HG03135 (cell line): Measurements from ENCODE around the gene RASL11A.
"Not testable (repeated sequence)": the region's sequence is repeated elsewhere in the genome, so short reads cannot be mapped to it uniquely, and the experiment has no call there.

ENCODE experiments used
- ATAC-seq: cut with Tn5 transposase; IDR thresholded peaks from one replicate; pipeline ENCODE4 v1.9.1; 2021; ENCODE audit warnings: mild to moderate bottlenecking, moderate library complexity; ENCODE audit not compliant: unreplicated experiment

The RASL11A gene

DNA sequence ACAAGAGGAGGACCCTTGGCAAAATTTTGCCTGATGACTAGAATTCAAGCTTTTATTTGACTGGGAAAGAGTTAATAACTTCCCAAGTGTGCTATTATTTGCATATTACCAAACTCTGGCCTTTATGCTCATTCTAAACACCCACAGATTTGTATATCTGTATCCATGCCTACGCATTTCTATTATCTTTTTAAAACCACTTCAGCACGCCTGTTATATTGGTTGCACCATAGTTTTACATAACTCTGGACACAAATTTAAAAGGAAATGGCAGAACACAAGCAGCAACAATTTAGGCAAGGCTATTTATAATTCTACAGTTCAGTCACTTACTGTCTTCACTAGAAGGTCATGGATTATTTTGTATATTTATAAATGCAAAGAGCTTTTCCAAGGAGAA, 3.7 kb upstream of the RASL11A start:
- ATAC-seq: no peak

- no peak for ATAC-seq
Measured at GRCh38 chr13:27267596-27267995, 3.0 kb upstream of the RASL11A start.

DNA sequence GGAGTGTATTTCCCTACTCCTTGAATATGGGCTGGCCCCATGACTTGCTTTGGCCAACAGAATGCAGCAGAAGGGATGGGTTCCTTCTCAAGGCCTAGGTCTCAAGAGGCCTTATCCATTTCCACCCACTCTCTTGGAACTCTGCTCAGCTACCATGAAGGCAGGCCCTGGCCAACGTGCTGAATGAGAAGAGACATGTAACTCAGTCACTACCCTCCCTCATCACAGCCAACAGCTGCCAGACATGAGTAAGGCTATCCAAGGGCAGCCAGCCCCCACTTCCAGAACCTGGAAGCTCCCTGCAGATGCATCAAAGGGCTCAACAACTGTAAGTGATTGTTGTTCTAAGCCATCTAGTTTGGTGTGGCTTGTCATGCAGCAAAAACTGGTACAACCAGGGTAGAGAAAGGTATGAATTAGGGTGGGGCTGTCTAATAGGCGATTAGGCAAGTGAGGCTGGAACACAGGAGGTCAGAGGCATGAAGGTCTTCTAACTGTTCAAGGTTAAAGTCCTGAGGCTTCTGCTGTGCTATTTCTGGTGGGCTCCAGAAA, 1.4 kb upstream of the RASL11A start:
- ATAC-seq: no peak

DNA sequence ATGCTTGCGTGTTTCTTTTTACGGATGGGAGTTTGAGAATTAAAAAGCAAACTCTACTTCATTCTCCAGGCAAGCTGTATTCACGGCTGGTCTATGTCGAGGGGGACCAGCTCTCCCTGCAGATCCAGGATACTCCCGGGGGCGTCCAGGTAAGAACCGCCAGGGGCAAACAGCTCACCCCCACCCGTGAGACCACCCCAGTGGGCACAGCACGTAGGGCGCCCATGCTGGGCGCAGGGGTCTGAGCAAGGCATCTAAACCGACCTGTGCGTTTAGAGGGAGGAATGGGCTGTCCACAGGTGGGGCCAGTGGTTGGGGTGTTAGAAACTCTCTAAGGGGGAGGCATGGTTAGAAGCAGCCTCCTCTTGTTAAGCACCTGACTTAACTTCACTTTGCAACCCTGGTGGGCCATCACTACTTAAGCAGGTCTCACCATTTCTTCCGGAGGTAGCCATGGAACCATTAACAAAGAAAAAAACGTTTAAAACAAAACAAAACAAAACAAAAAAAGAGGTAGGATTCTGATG, 1.0 kb downstream of the RASL11A start:
- no peak for ATAC-seq

DNA sequence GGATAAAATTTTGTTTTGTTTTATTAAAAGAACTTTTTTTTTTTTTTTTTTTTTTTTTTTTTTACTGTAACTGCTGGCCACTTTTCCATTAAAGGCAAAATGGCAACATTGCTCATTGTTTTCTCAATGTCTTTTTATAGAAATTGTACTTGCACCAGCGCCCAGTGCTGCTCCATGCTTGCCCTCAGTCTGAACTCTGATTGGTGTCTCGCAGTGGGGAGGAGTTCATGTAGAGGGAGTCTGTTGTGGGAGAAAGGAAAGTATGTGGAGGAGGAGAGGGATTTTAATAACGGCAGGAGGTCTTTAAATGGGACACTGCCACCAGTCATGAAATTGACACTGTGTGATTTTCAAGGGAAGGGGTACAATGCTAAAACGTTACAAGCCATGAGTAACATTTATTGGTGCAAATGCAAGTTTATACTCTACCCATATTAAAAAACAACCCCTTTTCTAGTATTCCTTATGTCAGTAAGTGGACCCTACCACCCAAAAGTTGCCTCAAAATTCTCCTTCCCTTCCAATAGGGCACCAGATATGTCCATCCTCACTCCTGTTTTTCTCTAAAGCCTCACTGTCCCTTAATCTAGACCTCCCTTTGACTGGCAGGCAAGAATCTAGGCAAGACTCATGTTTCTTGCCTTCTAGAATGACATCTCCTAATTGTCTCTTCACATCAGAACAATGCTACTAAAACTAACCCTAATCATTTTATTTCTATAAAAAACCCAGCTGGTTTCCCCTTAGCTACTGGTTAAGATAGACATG, 3.2 kb downstream of the RASL11A start:
- no peak for ATAC-seq

GRCh38 chr13:27274631-27275030, 4.0 kb downstream of the RASL11A start:
- no peak for ATAC-seq

DNA sequence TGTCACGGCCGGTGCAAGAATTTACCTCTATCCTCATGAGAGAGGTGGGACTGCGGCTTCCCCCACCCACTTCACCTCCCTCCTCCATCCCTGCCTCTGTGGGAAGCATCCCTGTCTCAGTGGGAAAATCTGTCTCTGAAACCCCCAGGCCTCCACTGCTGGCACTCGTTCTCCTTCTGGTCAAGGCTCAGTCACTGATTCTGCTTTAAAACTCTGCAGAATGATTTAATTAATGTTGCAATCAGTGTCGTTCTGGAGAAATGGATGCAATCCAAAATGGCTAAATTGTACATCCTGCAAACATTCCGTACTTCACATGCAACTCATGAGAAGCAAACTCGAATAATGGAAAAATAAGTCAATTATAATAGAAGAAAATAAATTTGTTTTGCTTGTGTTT, 5.6 kb downstream of the RASL11A start:
- no peak for ATAC-seq

- ATAC-seq: no peak
Measured at GRCh38 chr13:27279506-27279905, 8.9 kb downstream of the RASL11A start.

DNA sequence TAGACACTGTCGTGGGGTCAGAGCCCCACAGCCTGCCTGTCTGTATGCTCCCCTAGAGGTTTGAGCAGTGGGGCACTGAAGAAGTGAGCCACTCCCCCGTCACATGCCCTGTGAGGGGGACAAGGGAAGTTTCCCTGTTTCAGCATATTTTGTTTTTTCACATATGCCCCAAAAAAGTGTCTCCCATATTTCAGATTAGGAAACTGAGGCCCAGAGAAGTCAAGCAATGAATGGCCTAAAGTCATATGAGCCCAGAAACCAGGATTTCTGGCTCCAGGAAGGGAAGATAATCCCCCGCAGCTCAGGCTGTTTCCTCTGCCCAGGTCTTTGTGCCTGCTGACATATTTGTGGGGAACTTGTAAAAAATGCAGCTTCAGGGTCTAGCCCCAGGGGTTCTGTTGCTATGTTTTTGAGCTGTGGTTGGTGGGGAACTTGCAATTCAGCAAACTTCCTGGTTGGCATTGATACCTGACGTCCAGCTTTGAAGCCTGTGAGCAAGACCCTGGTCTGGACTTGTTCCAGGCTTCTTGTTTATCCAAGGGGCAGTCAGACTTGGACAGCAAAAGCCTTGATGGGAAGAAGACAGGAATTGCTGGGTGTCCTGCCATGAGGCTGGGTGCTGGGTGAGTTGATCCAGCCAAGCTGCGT, 9.5 kb downstream of the RASL11A start:
- ATAC-seq: no peak

GRCh38 chr13:27280841-27281240, 10.2 kb downstream of the RASL11A start:
- no peak for ATAC-seq

GRCh38 chr13:27281420-27281819, 10.8 kb downstream of the RASL11A start:
- ATAC-seq: no peak

DNA sequence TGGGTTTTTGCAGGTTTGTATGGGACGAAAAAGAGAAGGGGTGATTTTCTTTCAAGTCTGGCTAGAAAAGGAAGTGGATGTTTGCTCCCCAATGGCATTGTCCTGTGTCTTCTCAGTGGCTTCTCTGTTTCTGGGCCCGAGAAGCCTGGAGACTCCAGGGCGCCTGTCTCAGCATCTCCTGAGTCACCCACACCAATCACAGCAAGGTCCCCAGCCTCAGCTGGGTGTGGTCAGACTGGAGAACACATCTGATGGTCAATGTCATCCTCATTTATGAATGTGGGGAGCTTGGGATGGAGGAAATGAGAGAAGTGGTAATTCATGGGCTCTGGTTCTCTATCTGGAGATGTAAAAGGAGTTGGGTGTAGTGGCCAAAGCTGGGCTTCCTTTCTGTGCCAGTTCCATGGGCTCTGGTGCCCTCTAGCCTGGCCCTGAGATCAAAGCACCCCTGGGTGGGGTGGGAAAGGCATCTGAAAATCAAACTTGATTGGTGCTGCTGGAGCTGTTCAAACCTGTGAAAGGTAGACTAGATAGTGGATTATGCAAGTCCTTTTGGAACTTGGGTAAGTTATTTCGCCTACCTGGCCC, 13.4 kb downstream of the RASL11A start:
- no peak for ATAC-seq

GRCh38 chr13:27288392-27288791, 17.8 kb downstream of the RASL11A start:
- ATAC-seq: no peak

DNA sequence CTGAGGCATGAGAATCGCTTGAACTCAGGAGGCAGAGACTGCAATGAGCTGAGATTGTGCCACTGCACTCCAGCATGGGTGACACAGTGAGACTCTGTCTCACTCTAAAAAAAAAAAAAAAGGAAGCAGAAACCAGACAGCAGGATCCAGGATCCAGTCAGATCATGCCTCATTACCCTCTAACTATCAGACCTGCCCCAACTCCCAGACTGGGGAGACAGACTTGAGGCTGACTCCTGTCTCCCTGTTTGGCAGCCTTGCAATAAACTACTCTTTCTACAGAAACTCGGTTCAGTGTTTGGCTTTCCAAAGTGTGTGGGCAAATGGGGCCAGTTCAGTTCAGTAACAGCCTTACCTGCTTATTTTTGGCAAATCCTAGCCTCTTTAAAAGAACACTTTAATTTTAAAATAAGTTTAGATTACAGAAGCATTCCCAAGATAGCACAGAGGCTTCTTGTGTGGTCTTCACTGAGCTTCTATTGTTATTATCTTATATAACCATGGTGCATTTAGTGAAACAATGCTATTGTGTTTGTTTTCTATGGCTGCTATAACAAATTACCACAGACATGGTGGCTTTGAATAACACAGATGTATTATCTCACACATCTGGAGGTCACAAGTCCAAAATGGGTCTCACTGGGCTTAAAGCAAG, 18.5 kb downstream of the RASL11A start:
- no peak for ATAC-seq

GRCh38 chr13:27290715-27291114, 20.1 kb downstream of the RASL11A start:
- no peak for ATAC-seq

- not testable (repeated sequence) for ATAC-seq
Measured at GRCh38 chr13:27291967-27292366, 21.3 kb downstream of the RASL11A start.

GRCh38 chr13:27293076-27293691, 22.6 kb downstream of the RASL11A start:
- ATAC-seq: no peak

DNA sequence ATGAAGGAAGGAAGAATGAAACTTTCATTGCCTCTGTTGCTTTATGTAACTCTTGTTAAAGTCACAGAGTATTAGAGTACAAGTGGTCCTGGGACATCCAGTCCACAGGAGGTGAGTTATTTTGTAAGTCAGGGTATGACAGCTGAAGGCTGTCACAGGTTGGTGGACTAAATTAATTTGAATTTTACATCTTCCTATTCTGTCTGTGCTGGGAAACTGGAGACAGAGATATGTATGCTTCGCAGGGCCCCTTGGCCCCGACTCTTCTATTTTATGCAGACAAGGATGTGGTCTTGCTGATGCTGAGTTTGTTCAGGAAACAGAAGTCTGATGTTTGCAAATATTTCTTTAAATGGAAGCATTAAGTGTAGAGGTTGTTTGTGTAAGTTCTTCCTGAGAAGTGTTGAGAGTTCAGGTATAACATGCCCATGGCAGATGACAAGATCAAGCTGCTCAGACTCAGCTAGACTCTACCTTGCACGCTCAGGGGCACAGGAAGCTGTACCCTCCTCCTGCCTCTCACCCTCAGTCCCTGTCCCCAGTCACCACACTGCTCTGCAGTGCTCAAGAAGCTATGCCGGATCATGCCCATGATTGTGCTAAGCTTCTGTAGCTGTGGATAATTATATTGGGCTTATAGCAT, 23.4 kb downstream of the RASL11A start:
- ATAC-seq: no peak

DNA sequence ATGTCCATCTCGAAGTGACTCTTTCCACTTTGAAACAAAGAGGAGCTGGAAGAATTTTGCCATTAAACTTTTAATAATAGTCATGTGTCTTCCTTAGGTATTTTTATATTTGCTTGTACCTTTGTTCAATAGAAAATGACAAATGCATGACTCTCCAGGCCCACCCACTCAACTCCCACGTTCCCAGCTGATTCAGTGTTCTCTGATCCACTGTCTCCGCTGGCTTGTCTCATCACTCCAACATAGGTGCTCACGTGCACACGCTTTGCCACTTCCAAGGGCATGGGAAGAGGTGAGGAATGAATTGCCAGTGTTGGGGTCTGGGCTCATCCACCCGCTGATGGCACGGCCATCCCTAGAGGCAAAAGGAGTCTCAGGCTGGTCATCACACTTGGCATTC, 24.5 kb downstream of the RASL11A start:
- ATAC-seq: no peak

DNA sequence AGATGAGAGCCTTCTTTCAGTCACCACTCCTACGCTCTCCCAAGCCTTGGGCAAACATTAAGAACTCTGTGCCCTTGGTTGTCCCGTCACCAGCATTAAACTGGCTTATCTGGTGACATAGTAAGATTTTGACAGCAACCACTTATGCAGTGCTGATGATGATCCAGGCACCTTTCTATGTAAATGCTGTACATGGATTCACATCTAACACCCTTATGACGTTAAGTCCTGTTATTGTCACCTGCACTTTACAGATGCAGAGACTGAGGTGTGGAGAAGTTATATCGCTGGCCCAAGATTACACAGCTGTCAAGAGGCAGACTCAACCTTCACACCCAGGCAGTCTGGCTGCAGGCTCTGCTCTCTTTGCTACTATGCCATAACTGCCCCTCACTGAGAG, 25.0 kb downstream of the RASL11A start:
- ATAC-seq: no peak
